GM23338 (cell line): Measurements from ENCODE around the gene PNN.

Experiments
- CREB1 ChIP-seq: fragments of 250-450 bp; sonication (Bioruptor Pico); IDR thresholded peaks from 2 replicates; pipeline ENCODE4 v1.5.0; 2020; ENCODE audit warnings: low read depth, mild to moderate bottlenecking, moderate library complexity
- CTCF ChIP-seq, 2 experiments: fragments of 200-600 bp in 1 of 2; sonication (generic) in 1 of 2; conservative IDR thresholded peaks; 2 replicates each; pipeline versions ENCODE4 v1.5.1 to v1.6.1; 2016 to 2017; ENCODE audit warnings: antibody characterized with exemption in 2 of 2, low read depth in 2 of 2, mild to moderate bottlenecking in 2 of 2, moderate library complexity in 1 of 2
- ETS1 ChIP-seq: IDR thresholded peaks from 2 replicates; pipeline ENCODE4 v1.6.1; 2016; ENCODE audit warnings: antibody characterized with exemption
- EZH2 ChIP-seq: fragments of 200-600 bp; sonication (generic); IDR thresholded peaks from one replicate; pipeline ENCODE4 v1.8.0; 2017; ENCODE audit warnings: antibody characterized with exemption, mild to moderate bottlenecking, low read depth; ENCODE audit not compliant: unreplicated experiment
- EZH2phosphoT487 ChIP-seq: fragments of 200-600 bp; sonication (generic); IDR thresholded peaks from one replicate; pipeline ENCODE4 v1.8.1; 2018; ENCODE audit warnings: antibody characterized with exemption; ENCODE audit not compliant: unreplicated experiment
- JUNB ChIP-seq: IDR thresholded peaks from one replicate; pipeline ENCODE4 v1.6.1; 2016; ENCODE audit warnings: antibody characterized with exemption; ENCODE audit not compliant: unreplicated experiment
- NANOG ChIP-seq: IDR thresholded peaks from 2 replicates; pipeline ENCODE4 v1.6.1; 2016; ENCODE audit warnings: antibody characterized with exemption, borderline replicate concordance
- POLR2AphosphoS5 ChIP-seq: IDR thresholded peaks from 2 replicates; pipeline ENCODE4 v1.6.1; 2016; ENCODE audit warnings: antibody characterized with exemption, low read depth
- REST ChIP-seq: IDR thresholded peaks from one replicate; pipeline ENCODE4 v1.6.1; 2018; ENCODE audit warnings: antibody characterized with exemption; ENCODE audit not compliant: unreplicated experiment
- STAT1 ChIP-seq: IDR thresholded peaks from one replicate; pipeline ENCODE4 v1.6.1; 2016; ENCODE audit warnings: antibody characterized with exemption; ENCODE audit not compliant: unreplicated experiment
- ZNF114 ChIP-seq: fragments of 250-450 bp; sonication (Bioruptor Pico); IDR thresholded peaks from 2 replicates; pipeline ENCODE4 v1.5.0; 2020; ENCODE audit warnings: mild to moderate bottlenecking, moderate library complexity
- ZNF331 ChIP-seq: fragments of 250-450 bp; sonication (Bioruptor Pico); IDR thresholded peaks from 2 replicates; pipeline ENCODE4 v1.5.0; 2020; ENCODE audit warnings: low read depth, mild to moderate bottlenecking, moderate library complexity
- ZNF462 ChIP-seq: fragments of 250-450 bp; sonication (Bioruptor Pico); IDR thresholded peaks from 2 replicates; pipeline ENCODE4 v1.5.0; 2020; ENCODE audit warnings: mild to moderate bottlenecking, moderate library complexity

GRCh38 chr14:39169541-39169900 lies 5.5 kb upstream of the PNN start:
- TF ChIP-seq REST (no peak), CTCF (conservative IDR thresholded peaks at IDR 0.05; ENCODE audit: low read depth in 2 of 2) (no peak), EZH2 (no peak), ZNF331 (CRISPR knock-in tag) (no peak), POLR2AphosphoS5 (no peak), EZH2phosphoT487 (no peak), ETS1 (no peak), NANOG (no peak), CREB1 (CRISPR knock-in tag) (no peak), JUNB (no peak), STAT1 (no peak), ZNF462 (CRISPR knock-in tag) (no peak), ZNF114 (CRISPR knock-in tag) (no peak)
